Left ventricle myocardium inferior (tissue), 1 donor: Measurements from ENCODE around the gene MRC2. TPM values are rescaled to one million over a fixed set of nuclear protein-coding genes. Genes with fewer than 3 reads are reported as not detected.

Experiments used
- DNase-seq: peaks from one replicate; pipeline ENCODE4 v3.0.0-alpha.2; 2020
- H3K27ac ChIP-seq: fragments of 200-600 bp; replicated peaks from 2 replicates; pipeline ENCODE4 v1.8.0; 2021
- H3K27me3 ChIP-seq: fragments of 200-600 bp; 2 replicates; pipeline ENCODE4 v1.8.0; 2021; ENCODE audit warnings: low read depth
- H3K36me3 ChIP-seq: fragments of 200-600 bp; 2 replicates; pipeline ENCODE4 v1.8.0; 2021
- H3K4me1 ChIP-seq: fragments of 200-600 bp; 2 replicates; pipeline ENCODE4 v1.8.0; 2021
- H3K4me3 ChIP-seq: fragments of 200-600 bp; 2 replicates; pipeline ENCODE4 v1.8.0; 2021; ENCODE audit warnings: mild to moderate bottlenecking, moderate library complexity
- H3K9me3 ChIP-seq: fragments of 200-600 bp; replicated peaks from 2 replicates; pipeline ENCODE4 v1.8.0; 2021
- CTCF ChIP-seq: fragments of 200-600 bp; IDR thresholded peaks from 2 replicates; pipeline ENCODE4 v1.8.0; 2021; ENCODE audit warnings: antibody characterized with exemption, mild to moderate bottlenecking, borderline replicate concordance
- intact Hi-C: fragments of 100-400 bp; cut with micrococcal nuclease; formaldehyde crosslinking; loops from one replicate; pipeline ENCODE4 v1.11.0; 2022
- total RNA-seq: library from RNA; stranded (reverse); fragmentation: NEBNext Ultra II Directional; extraction: Animal tissue kit (Norgen Biotek cat#: 25700); gene quantifications from one replicate; pipeline ENCODE4 v1.2.1, GENCODE V29; 2021
- donor health status: DM: no; HTN: yes; CAD: no; lungs with severe emphysema.

MRC2 gene
- total RNA-seq, 1 donor from 2014 or later: 22.8 TPM

GRCh38 chr17:62656446-62656845 is 29.0 kb downstream of the MRC2 start:
- intact Hi-C loops: no loop called here
- no peak for DNase-seq
- Histone ChIP-seq H3K36me3 (peaks cover 4% of the 10 kb centered on the region), H3K27ac (no peak overlapping the region), H3K4me1 (peaks cover 34% of the 10 kb centered on the region), H3K4me3 (no peak overlapping the region), H3K27me3 (no peaks in the 10 kb centered on the region), H3K9me3 (peaks cover 15% of the 10 kb centered on the region)
- no peak for TF ChIP-seq CTCF

GRCh38 chr17:62657145-62657665 is 29.7 kb downstream of the MRC2 start:
- no peak for TF ChIP-seq CTCF
- Histone ChIP-seq H3K27me3 (no peaks in the 10 kb centered on the region), H3K27ac (no peak overlapping the region), H3K4me3 (no peak overlapping the region), H3K4me1 (peaks cover 30% of the 10 kb centered on the region), H3K36me3 (peaks cover 4% of the 10 kb centered on the region), H3K9me3 (peaks cover 15% of the 10 kb centered on the region)
- DNase-seq: no peak
- intact Hi-C loops: no loop called here

- Histone ChIP-seq H3K4me1 (peaks cover 25% of the 10 kb centered on the region), H3K27me3 (no peaks in the 10 kb centered on the region), H3K4me3 (no peak overlapping the region), H3K9me3 (peaks cover 15% of the 10 kb centered on the region), H3K27ac (no peak overlapping the region), H3K36me3 (peaks cover 4% of the 10 kb centered on the region)
- no peak for TF ChIP-seq CTCF
- no peak for DNase-seq
- intact Hi-C loops: no loop called here
These were observed 30.2 kb downstream of the MRC2 start for GRCh38 chr17:62657690-62658089.

- Histone ChIP-seq H3K4me3 (no peak overlapping the region), H3K27ac (no peak overlapping the region), H3K36me3 (peaks cover 4% of the 10 kb centered on the region), H3K27me3 (no peaks in the 10 kb centered on the region), H3K9me3 (peaks cover 15% of the 10 kb centered on the region), H3K4me1 (peaks cover 19% of the 10 kb centered on the region)
- no peak for DNase-seq
- intact Hi-C loops: no loop called here
- TF ChIP-seq CTCF: no peak
These were observed 30.9 kb downstream of the MRC2 start for GRCh38 chr17:62658136-62658920.

- TF ChIP-seq CTCF: no peak
- Histone ChIP-seq H3K4me3 (no peak overlapping the region), H3K27ac (no peak overlapping the region), H3K4me1 (peaks cover 4% of the 10 kb centered on the region), H3K27me3 (peaks cover 3% of the 10 kb centered on the region), H3K36me3 (peaks cover 4% of the 10 kb centered on the region), H3K9me3 (peaks cover 15% of the 10 kb centered on the region)
- intact Hi-C loops: no loop called here
- no peak for DNase-seq
These were observed 33.2 kb downstream of the MRC2 start for GRCh38 chr17:62660629-62661118.
